WTC11 (cell line): ENCODE data around the gene SAMD1. TPM values are rescaled to one million over a fixed set of nuclear protein-coding genes. Genes with fewer than 3 reads are reported as not detected.

ENCODE experiments used
- ATAC-seq: fragments of 200-7000 bp; cut with Tn5 transposase; 2 replicates; pipeline ENCODE4 v1.10.0; 2021; ENCODE audit warnings: mild to moderate bottlenecking, moderate library complexity
- CTCF ChIA-PET: fragments of 300-600 bp; sonication (Branson Sonifier 250); formaldehyde crosslinking; loops from one replicate; lab custom pipeline; 2021; ENCODE audit warnings: antibody characterized with exemption; lab: Charles Lee
- POLR2A ChIA-PET: fragments of 350-600 bp; sonication (Branson Sonifier 250); formaldehyde crosslinking; loops from one replicate; lab custom pipeline; 2021; ENCODE audit warnings: antibody characterized with exemption; lab: Charles Lee
- DNase-seq: peaks from one replicate; pipeline ENCODE4 v3.0.0; 2021; ENCODE audit warnings: low spot score
- H3K27ac Mint-ChIP-seq: 2 replicates; pipeline ENCODE4 v1.8.0; 2021; ENCODE audit warnings: mixed read lengths
- H3K27me3 Mint-ChIP-seq: 2 replicates; pipeline ENCODE4 v1.8.0; 2021; ENCODE audit warnings: low read depth, mild to moderate bottlenecking, moderate library complexity, mixed read lengths
- H3K36me3 Mint-ChIP-seq: 2 replicates; pipeline ENCODE4 v1.8.0; 2021; ENCODE audit warnings: mixed read lengths
- H3K4me1 Mint-ChIP-seq: 2 replicates; pipeline ENCODE4 v1.8.0; 2022; ENCODE audit warnings: mixed read lengths
- H3K4me3 Mint-ChIP-seq: 2 replicates; pipeline ENCODE4 v1.8.0; 2021; ENCODE audit warnings: mild to moderate bottlenecking, moderate library complexity, mixed read lengths
- H3K9me3 Mint-ChIP-seq: 2 replicates; pipeline ENCODE4 v1.8.0; 2021; ENCODE audit warnings: mixed read lengths
- ATF1 ChIP-seq: sonication (generic); formaldehyde crosslinking; IDR thresholded peaks from 2 replicates; pipeline ENCODE4 v1.8.1; 2023; ENCODE audit warnings: mild to moderate bottlenecking, moderate library complexity, missing genetic modification reagents
- ATF2 ChIP-seq: sonication (generic); formaldehyde crosslinking; IDR thresholded peaks from 2 replicates; pipeline ENCODE4 v1.8.1; 2022; ENCODE audit warnings: low read depth, missing genetic modification reagents, borderline replicate concordance
- CREM ChIP-seq: sonication (generic); formaldehyde crosslinking; IDR thresholded peaks from 2 replicates; pipeline ENCODE4 v1.8.1; 2022; ENCODE audit warnings: mild to moderate bottlenecking, missing genetic modification reagents, moderate library complexity
- EMX1 ChIP-seq: fragments of 250-450 bp; sonication (Bioruptor Pico); IDR thresholded peaks from 2 replicates; pipeline ENCODE4 v1.8.0; 2021; ENCODE audit warnings: mild to moderate bottlenecking
- ETV6 ChIP-seq: sonication (generic); formaldehyde crosslinking; IDR thresholded peaks from 2 replicates; pipeline ENCODE4 v1.8.1; 2022; ENCODE audit warnings: mild to moderate bottlenecking, missing genetic modification reagents
- FOXP4 ChIP-seq: sonication (generic); formaldehyde crosslinking; IDR thresholded peaks from 2 replicates; pipeline ENCODE4 v1.8.0; 2022; ENCODE audit warnings: mild to moderate bottlenecking, missing genetic modification reagents
- TEAD4 ChIP-seq: sonication (generic); formaldehyde crosslinking; IDR thresholded peaks from 2 replicates; pipeline ENCODE4 v1.8.0; 2022; ENCODE audit warnings: mild to moderate bottlenecking, missing genetic modification reagents
- ZMAT4 ChIP-seq: fragments of 250-450 bp; sonication (Bioruptor Pico); IDR thresholded peaks from 2 replicates; pipeline ENCODE4 v1.9.0; 2021; ENCODE audit warnings: mild to moderate bottlenecking
- ZNF396 ChIP-seq: fragments of 250-450 bp; sonication (Bioruptor Pico); IDR thresholded peaks from 2 replicates; pipeline ENCODE4 v1.8.0; 2021; ENCODE audit warnings: mild to moderate bottlenecking, moderate library complexity, borderline replicate concordance
- total RNA-seq: library from RNA; stranded (reverse); gene quantifications from 3 replicates; pipeline ENCODE4 v1.2.3, GENCODE V29; 2021
- TF ChIP-seq, protein P1 (sequence below): sonication (generic); formaldehyde crosslinking; IDR thresholded peaks from 2 replicates; pipeline ENCODE4 v1.8.1; 2023; ENCODE audit warnings: mild to moderate bottlenecking, missing genetic modification reagents
- TF ChIP-seq, protein P2 (sequence below): sonication (generic); formaldehyde crosslinking; IDR thresholded peaks from 2 replicates; pipeline ENCODE4 v1.8.1; 2023; ENCODE audit warnings: mild to moderate bottlenecking, missing genetic modification reagents, borderline replicate concordance
- TF ChIP-seq, protein P3 (sequence below): sonication (generic); formaldehyde crosslinking; IDR thresholded peaks from 2 replicates; pipeline ENCODE4 v1.8.0; 2023; ENCODE audit warnings: missing genetic modification reagents, mild to moderate bottlenecking, borderline replicate concordance
- TF ChIP-seq, protein P4 (sequence below): sonication (generic); formaldehyde crosslinking; IDR thresholded peaks from 2 replicates; pipeline ENCODE4 v1.8.0; 2022; ENCODE audit warnings: mild to moderate bottlenecking, missing genetic modification reagents

SAMD1 gene
- total RNA-seq, 1 experiment from 2014 or later: 116 TPM

GRCh38 chr19:14056741-14057356, 33.7 kb downstream of the SAMD1 start:
- Mint-ChIP-seq H3K4me1 (peaks cover 16% of the 10 kb centered on the region), H3K36me3 (peaks cover 4% of the 10 kb centered on the region), H3K4me3 (peak overlapping the region; percentile 75), H3K27ac (no peak overlapping the region), H3K27me3 (peaks cover 32% of the 10 kb centered on the region), H3K9me3 (no peaks in the 10 kb centered on the region)
- POLR2A ChIA-PET: interaction anchor here (0.8 to 1.4 kb wide), 5 partner anchors 8 to 178 kb away, joined by 3 to 5 read pairs (median 3); partner anchors contain the start of genes MISP3 and RFX1
- TF ChIP-seq ZNF396: no peak
- TF ChIP-seq, protein P1, sequence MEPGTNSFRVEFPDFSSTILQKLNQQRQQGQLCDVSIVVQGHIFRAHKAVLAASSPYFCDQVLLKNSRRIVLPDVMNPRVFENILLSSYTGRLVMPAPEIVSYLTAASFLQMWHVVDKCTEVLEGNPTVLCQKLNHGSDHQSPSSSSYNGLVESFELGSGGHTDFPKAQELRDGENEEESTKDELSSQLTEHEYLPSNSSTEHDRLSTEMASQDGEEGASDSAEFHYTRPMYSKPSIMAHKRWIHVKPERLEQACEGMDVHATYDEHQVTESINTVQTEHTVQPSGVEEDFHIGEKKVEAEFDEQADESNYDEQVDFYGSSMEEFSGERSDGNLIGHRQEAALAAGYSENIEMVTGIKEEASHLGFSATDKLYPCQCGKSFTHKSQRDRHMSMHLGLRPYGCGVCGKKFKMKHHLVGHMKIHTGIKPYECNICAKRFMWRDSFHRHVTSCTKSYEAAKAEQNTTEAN (CRISPR knock-in tag): no peak
- TF ChIP-seq ATF1 (CRISPR knock-in tag): no peak
- TF ChIP-seq FOXP4: no peak
- no peak for TF ChIP-seq TEAD4
- TF ChIP-seq ATF2 (CRISPR knock-in tag): no peak
- TF ChIP-seq EMX1 (CRISPR knock-in tag): no peak
- TF ChIP-seq, protein P2, sequence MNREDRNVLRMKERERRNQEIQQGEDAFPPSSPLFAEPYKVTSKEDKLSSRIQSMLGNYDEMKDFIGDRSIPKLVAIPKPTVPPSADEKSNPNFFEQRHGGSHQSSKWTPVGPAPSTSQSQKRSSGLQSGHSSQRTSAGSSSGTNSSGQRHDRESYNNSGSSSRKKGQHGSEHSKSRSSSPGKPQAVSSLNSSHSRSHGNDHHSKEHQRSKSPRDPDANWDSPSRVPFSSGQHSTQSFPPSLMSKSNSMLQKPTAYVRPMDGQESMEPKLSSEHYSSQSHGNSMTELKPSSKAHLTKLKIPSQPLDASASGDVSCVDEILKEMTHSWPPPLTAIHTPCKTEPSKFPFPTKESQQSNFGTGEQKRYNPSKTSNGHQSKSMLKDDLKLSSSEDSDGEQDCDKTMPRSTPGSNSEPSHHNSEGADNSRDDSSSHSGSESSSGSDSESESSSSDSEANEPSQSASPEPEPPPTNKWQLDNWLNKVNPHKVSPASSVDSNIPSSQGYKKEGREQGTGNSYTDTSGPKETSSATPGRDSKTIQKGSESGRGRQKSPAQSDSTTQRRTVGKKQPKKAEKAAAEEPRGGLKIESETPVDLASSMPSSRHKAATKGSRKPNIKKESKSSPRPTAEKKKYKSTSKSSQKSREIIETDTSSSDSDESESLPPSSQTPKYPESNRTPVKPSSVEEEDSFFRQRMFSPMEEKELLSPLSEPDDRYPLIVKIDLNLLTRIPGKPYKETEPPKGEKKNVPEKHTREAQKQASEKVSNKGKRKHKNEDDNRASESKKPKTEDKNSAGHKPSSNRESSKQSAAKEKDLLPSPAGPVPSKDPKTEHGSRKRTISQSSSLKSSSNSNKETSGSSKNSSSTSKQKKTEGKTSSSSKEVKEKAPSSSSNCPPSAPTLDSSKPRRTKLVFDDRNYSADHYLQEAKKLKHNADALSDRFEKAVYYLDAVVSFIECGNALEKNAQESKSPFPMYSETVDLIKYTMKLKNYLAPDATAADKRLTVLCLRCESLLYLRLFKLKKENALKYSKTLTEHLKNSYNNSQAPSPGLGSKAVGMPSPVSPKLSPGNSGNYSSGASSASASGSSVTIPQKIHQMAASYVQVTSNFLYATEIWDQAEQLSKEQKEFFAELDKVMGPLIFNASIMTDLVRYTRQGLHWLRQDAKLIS: no peak
- TF ChIP-seq, protein P3, sequence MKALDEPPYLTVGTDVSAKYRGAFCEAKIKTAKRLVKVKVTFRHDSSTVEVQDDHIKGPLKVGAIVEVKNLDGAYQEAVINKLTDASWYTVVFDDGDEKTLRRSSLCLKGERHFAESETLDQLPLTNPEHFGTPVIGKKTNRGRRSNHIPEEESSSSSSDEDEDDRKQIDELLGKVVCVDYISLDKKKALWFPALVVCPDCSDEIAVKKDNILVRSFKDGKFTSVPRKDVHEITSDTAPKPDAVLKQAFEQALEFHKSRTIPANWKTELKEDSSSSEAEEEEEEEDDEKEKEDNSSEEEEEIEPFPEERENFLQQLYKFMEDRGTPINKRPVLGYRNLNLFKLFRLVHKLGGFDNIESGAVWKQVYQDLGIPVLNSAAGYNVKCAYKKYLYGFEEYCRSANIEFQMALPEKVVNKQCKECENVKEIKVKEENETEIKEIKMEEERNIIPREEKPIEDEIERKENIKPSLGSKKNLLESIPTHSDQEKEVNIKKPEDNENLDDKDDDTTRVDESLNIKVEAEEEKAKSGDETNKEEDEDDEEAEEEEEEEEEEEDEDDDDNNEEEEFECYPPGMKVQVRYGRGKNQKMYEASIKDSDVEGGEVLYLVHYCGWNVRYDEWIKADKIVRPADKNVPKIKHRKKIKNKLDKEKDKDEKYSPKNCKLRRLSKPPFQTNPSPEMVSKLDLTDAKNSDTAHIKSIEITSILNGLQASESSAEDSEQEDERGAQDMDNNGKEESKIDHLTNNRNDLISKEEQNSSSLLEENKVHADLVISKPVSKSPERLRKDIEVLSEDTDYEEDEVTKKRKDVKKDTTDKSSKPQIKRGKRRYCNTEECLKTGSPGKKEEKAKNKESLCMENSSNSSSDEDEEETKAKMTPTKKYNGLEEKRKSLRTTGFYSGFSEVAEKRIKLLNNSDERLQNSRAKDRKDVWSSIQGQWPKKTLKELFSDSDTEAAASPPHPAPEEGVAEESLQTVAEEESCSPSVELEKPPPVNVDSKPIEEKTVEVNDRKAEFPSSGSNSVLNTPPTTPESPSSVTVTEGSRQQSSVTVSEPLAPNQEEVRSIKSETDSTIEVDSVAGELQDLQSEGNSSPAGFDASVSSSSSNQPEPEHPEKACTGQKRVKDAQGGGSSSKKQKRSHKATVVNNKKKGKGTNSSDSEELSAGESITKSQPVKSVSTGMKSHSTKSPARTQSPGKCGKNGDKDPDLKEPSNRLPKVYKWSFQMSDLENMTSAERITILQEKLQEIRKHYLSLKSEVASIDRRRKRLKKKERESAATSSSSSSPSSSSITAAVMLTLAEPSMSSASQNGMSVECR (CRISPR knock-in tag): no peak
- TF ChIP-seq ETV6: no peak
- no peak for TF ChIP-seq ZMAT4 (CRISPR knock-in tag)
- TF ChIP-seq CREM (CRISPR knock-in tag): no peak
- TF ChIP-seq, protein P4, sequence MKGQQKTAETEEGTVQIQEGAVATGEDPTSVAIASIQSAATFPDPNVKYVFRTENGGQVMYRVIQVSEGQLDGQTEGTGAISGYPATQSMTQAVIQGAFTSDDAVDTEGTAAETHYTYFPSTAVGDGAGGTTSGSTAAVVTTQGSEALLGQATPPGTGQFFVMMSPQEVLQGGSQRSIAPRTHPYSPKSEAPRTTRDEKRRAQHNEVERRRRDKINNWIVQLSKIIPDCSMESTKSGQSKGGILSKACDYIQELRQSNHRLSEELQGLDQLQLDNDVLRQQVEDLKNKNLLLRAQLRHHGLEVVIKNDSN (CRISPR knock-in tag): no peak
- ATAC-seq: peak; percentile 27; the same call in 1 of the 2 replicates
- CTCF ChIA-PET: interaction anchor here (0.5 to 7.8 kb wide), 31 partner anchors 11 to 272 kb away, joined by 3 to 187 read pairs (median 5); partner anchors contain the start of genes ASF1B, DCAF15, IL27RA and MISP3
- DNase-seq: no peak
